NCI-H1092 (cell line): Measurements from ENCODE around the gene PML.

Source experiments
- DNase-seq: peaks from one replicate; lab custom pipeline; 2025; lab: John Stamatoyannopoulos, UW

PML gene, protein sequence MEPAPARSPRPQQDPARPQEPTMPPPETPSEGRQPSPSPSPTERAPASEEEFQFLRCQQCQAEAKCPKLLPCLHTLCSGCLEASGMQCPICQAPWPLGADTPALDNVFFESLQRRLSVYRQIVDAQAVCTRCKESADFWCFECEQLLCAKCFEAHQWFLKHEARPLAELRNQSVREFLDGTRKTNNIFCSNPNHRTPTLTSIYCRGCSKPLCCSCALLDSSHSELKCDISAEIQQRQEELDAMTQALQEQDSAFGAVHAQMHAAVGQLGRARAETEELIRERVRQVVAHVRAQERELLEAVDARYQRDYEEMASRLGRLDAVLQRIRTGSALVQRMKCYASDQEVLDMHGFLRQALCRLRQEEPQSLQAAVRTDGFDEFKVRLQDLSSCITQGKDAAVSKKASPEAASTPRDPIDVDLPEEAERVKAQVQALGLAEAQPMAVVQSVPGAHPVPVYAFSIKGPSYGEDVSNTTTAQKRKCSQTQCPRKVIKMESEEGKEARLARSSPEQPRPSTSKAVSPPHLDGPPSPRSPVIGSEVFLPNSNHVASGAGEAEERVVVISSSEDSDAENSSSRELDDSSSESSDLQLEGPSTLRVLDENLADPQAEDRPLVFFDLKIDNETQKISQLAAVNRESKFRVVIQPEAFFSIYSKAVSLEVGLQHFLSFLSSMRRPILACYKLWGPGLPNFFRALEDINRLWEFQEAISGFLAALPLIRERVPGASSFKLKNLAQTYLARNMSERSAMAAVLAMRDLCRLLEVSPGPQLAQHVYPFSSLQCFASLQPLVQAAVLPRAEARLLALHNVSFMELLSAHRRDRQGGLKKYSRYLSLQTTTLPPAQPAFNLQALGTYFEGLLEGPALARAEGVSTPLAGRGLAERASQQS

GRCh38 chr15:73994413-73994883 lies at the start of gene PML:
TSS of gene PML (plus strand) at chr15:73994716. CDS start at chr15:73994813, 97 bp downstream.
- peak; percentile 84 for DNase-seq

DNA sequence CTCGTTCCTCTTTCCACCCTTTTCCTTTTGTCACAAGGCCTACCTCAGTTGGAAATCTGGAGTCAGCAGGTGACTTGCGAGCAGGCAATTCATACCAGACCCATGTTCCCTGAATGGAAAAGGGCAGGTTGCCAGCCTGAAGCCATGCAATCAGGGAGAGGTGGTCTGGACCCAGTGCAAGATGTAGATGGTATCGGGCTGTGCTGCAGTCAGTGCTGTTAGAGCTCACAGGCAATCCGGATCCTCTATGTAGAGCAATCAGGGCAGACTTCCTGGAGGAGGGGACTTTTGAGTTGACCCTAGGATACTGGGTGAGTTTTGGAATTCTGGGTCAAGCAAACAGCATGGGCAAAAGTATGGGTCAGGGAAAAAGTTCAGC lies 49.4 kb upstream of the PML start:
- no peak for DNase-seq

- DNase-seq, result no peak
These were observed 48.3 kb upstream of the PML start for GRCh38 chr15:73946046-73946721.

DNA sequence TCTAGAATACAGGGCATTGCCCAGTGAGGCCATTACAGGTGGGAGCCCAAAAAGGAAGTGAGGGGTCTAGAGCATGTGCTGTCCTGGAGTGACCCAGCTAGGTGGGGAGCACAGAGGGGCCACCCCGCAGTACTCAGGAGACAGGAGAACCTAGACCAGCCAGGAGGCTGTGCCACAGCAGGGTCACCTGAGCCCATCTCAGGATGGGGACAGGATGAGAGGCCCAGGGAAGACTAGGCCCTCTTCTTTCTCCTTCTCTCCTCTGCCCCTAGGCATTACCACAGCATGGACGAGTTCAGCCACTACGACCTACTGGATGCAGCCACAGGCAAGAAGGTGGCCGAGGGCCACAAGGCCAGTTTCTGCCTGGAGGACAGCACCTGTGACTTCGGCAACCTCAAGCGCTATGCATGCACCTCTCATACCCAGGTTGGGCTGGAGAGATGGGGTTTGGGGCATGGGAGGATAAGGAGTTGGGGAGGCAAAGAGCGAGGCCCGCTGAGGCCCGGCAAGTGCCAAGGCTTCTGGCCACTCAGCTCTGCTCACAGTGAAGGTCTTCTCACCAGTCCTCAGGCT lies 47.6 kb upstream of the PML start:
- no peak for DNase-seq

- DNase-seq, result no peak
These were observed 46.9 kb upstream of the PML start for GRCh38 chr15:73947651-73948050.

GRCh38 chr15:73948396-73948795 lies 46.1 kb upstream of the PML start:
- no peak for DNase-seq

DNA sequence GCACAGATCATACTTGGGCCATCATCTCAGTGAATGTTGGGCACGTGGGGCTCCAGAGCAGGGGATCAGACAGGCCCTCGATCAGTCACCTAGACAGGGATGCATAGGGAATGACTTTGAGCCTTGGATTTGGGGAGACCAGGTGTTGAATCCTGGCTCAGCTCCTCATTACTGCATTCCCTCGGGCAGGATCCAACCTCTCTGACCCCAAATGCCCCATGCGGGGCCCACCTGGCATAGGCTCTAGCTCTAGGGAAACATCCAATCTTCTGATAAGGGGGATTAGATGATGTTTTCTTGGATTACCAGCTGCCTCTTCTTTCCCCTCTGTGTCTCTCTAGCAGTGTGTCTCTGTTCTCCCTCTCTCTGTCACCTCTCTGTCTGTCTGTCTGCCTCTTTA lies 45.5 kb upstream of the PML start:
- no peak for DNase-seq

DNA sequence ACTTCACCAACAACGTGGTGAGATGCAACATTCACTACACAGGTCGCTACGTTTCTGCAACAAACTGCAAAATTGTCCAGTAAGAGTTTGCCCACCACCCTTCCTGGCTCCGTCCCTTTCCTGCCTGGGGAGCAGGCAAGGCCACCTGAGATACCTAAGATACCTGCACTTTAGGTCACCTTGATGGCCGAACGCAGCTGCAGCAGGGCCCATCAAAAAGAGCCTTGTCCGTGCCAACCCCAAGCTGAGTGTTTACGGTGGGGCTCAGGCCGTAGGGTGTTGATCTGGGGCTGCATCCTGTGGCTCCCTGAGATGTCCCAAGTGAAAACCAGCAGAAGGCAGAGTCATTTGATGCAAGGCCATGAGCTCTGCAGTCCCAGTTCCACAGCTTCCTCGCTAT lies 45.0 kb upstream of the PML start:
- no peak for DNase-seq

GRCh38 chr15:73950479-73950830 lies 44.1 kb upstream of the PML start:
- no peak for DNase-seq

GRCh38 chr15:73950831-73951561 lies 43.5 kb upstream of the PML start:
- DNase-seq, result peak; percentile 77

DNA sequence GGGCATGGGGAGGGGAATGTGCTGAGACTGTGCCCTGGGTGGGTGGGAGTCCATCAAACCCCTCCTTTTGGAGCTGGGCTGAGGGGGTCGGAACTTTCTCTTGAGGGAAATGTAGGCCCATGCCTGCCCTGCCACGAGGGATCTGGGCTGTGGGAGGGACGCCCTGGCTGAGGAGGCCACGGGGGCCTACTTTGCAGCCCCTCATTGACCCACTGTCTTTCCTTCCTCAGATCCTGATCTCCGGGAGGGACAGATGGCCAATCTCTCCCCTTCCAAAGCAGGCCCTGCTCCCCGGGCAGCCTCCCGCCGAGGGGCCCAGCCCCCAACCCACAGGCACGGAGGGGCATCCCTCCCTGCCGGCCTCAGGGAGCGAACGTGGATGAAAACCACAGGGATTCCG lies 42.9 kb upstream of the PML start:
- no peak for DNase-seq

DNA sequence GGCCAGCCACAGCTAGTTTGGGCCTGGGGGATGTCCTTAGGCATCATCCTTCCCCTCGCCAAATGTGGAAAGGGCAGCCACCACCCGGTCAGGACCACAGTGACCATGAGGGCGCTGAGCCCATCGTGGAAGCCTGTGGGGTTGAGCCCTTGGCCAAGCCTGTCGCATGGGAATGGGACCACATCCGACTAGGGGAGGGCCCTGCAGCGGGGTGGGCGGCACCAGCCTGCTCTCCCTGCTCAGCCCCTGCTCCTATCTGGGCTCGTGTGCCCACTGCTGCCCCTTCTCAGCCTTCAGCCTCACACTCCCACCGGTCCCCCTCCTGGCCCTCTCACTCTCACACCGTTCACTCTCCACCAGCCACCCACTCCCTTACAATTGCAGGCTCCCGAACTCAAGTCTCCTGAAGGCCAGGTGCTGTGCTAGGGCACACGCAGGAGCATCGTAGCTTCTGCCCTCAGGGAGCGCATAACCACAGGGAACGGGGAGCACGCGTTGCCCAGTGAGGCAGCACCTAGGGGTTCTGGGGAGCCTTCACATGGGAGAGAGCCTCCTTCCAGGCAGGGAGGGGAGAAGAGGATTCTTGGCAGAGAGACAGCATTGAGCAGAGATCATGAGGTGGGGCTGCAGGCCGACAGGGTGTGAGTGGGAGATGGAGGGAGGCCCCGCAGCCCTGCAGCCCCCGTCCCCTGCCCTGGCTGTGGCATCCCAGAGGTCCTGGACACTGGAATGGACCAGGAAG lies 42.2 kb upstream of the PML start:
- DNase-seq, result no peak

DNA sequence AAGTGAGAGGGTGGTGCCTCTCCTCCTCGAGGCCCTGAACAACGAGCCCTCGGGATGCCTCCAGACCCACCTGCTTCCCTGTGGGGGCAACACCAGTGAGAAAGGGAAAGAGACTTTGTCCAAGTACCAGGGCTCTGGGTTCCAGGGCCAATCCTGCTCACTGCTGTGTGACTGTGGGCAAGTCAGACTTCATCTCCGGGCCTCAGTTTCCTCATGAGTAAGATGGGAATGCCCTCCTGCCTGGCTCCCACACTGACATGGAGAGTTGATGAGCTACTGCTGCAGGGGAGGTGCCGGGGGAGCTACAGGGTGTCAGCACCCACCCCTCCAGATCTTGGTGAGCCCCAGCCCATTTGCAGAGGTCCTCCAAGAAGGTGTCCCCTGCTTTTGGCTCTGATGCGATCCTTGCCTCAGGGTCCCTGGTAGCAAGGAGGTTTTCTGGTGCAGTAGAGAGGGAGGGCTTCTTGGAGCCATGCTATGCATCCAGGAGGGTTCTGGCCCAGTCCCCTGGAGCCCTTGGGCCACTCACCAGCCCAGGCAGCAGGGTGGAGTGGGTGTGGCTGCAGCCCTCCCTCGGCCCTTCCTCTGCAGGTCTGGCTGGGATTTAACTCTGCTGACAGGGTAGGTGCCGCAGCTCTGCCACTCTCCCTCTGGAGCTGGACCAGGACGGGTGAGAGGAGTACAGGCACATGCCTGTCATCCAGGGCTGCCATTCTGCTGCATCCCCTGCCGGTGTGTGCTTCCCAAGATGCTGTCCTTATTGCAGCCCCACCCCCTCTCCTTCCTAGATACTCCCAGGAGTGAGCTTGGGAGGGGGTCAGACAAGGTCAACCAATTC lies 41.4 kb upstream of the PML start:
- no peak for DNase-seq

- DNase-seq, result no peak
These were observed 40.0 kb upstream of the PML start for GRCh38 chr15:73954188-73955145.

DNA sequence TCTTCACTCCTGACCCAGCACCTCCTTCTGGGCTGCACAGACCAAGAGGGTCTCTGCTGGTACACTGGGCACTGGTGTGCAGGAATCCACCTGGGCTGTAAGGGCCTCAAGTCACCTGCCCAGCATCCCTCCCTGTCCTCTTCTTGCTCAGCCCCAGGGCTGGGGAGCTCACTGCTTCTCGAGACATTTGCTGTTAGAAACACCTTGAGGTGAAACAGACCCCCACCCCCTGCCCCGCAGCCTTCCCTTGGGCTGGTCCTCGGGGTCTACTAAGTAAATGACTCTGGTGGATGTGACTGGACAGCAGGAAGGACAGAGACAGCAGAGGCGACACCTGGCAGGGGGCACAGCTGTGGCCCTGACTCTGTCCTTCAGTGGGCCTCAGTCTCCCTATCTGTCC lies 39.2 kb upstream of the PML start:
- no peak for DNase-seq

DNA sequence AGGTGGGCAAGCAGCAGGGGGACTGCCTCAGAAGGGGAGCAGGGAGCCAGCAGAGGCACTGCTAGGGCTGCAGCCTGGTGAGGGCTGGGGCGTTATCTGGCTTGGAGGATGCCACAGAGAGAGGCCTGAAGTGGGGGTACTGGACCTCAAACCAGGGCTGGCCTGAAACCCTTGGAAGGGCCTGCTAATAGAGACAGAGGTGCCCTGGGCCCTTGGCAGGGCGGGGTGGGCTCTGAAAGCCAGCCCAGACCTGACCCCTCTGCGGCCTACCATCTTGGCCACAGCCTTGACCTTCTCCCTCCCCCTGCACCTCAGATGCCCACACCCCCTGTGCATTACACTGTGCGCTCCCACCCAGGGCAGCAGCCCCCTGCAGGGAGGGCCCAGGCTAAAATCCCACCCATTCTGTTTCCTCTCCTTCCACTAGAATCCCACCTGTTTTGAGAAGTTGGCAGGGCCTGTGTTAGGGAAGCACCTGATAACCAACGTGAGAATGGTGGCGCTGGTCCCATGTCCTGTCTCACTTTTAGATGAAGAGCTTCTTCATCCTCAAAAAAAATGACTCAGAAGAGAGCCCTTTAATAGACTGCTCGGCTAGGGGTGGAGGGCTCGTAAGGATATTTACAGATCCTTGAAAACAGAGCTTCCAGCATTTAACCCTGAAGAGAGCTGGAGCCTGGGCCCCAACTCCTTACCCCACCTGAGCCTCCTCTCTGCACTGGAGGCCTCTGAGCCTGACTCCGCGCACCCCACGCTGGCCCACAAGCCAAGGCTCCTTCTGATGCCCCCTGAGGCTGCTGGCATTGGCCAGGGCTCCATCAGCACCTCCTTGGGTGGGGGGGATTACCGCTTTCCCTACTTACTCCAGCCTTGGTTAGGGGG lies 38.4 kb upstream of the PML start:
- DNase-seq, result no peak

DNA sequence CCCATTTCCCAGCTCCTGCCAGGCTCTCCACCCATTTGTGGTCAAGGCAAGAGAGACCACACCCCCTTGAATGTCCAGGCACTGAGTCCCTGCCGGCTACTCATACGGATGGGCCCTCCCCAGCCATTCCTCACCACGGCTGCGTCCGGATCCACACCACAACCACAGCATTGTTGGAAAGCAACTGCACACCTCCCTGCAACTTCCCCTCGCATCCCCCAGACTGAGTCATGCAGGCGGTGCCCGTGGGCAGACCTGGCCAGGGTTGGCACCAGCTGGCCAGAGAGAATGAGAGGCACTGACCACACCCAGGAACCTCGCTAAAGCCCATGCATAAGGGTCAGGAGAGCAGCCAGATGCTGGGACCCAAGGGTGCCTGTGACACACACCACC lies 37.8 kb upstream of the PML start:
- DNase-seq, result no peak

DNA sequence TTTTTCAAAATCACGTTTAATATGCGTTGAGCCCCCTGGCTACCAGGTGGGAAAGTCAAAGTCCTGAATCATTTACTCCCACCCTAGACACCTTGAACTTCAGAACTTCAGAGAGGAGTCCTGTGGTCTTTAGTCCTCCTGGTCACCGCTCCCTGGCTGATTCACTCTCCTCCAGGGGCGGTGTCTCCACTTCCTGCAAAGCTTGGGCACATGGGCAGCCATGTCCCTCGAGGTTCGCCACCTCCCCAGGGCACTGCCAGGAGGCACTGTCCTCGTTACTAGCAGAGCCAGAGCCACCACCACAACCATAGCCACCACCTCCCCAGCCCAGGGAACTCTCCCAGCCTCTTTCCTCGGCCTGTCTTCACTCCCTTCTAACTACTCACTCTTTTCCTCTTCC lies 37.2 kb upstream of the PML start:
- DNase-seq, result no peak
